Activated CD4-positive, alpha-beta T cell treated with anti-CD3 and anti-CD28 coated beads, Interleukin-2, amount 50 U/mL, for 48 hours (primary cell): ENCODE measurements around the gene OSMR.
"Not testable (repeated sequence)": the region's sequence is repeated elsewhere in the genome, so short reads cannot be mapped to it uniquely, and the experiment has no call there.

Experiments
- DNase-seq, 2 experiments: peaks; one replicate each; pipeline ENCODE4 v3.0.0-alpha.2; 2020

The OSMR gene

DNA sequence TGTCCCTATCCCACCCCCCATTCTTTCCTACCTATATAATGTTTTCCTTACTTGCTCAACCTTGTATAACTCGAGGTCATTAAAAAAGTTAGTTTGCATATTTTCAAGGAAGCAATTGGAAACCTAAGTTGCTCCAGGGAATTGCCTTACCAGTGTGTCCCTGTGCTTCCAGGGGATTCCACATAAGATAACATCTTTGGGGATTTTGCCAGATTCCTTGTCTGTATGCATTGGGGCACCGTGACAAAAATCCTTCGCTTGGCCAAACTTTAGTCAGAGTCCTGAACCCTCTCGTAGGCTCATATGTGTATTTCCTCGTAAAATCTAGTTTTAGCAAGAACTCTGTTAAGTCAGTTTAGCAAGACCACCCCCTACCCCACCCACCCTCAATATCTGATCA is 14.7 kb upstream of the OSMR start:
- DNase-seq, result no peak

DNA sequence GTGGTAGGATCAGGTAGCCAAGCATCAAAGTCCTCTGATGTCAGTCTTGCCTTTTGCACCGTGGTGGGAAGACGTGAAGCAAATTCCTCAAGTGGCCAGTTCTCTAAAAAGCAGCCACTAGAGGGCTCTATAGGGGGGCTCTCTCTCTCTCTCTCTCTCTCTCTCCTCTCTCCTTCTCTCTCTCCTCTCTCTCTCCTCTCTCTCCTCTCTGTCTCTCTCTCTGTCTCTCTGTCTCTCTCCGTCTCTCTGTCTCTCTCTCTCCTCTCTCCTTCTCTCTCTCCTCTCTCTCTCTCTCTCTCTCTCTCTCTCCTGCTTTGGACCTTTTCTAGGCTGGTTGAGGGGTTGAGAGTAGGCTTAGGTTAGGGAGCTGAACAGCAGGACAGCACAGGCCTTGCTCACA is 13.9 kb upstream of the OSMR start:
- peak in 1 of 2 experiments; percentile 13 for DNase-seq

DNA sequence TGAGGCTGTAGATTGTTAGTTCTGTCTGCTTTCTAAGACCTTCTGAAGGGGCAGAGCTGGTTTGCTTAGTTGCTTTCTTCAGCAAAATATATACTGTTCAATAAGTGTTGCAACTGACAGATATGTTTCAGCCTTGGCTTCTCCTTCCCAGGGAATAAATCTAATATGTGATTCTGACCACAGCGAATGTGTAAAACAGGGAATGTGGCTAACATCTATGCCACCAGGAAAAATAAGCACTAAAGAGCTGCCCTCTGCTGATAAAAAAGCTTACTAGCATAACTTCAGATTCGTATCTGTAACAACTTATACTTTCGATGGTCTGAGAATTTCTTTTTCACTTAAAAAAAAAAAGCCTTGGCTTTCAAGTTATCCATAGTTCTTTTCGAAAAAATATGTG is 13.0 kb upstream of the OSMR start:
- DNase-seq, result no peak

- DNase-seq, result no peak
These were observed 9.9 kb upstream of the OSMR start for GRCh38 chr5:38835887-38836286.

- no peak for DNase-seq
These were observed 8.4 kb upstream of the OSMR start for GRCh38 chr5:38837416-38837815.

DNA sequence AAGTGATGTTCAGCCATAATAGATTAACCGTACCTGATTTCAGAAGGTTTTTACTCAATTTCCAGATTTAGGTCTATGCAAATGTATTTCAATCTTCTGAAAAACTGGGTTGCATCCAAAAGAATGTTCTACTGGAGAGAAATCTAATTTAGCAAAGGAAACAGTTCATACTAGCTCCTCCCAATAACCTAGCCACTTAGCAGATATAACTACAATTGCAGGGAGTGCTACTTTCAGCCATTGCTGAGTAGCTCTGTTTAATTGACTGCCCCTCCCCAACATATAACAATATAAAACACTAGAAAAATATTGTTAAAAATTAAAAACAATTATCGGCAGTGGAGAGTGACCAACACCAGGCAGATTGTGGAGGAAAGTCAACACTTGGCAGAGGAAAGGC is 7.9 kb upstream of the OSMR start:
- no peak for DNase-seq

- DNase-seq, result no peak
These were observed 2.1 kb upstream of the OSMR start for GRCh38 chr5:38843665-38844064.

GRCh38 chr5:38846379-38847011 is 683 bp downstream of the OSMR start:
- no peak for DNase-seq

DNA sequence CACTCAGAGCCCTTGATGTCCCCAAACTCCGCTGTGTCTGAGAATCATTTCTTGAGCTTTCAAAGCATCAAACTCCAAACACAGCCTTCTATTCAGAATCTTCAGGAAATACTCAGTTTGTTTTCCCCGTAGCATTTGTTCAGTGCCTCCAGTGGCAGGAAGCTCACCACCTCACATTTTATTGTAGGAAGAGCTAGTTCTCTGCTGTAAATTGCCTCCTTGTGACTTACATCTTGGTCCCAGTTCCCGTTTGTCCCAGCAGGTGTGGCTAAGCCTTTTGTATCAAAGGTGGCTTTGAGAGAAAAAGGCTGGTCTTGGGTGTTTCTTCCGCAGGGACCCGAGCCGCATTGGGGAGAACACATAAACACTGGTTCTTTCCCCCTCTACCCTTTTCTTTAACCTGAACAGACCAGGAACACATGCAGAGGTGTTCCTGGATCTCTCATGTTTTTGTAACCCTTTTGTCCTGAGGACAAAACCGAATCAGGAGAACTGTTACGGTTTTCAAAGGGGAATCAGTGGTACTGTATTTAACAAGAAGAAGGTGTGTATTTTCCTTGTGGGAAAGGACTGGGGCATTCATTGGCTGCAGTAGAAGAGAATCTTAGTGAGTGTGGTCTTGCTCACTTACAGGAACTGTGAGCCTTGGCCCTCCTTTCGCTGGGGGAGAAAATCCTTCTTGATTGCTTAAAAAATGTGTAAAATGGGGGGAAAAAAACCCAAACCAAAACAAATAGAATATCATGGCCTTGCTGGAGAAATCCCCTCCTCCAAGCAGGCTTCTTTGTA is 1.9 kb downstream of the OSMR start:
- no peak for DNase-seq

DNA sequence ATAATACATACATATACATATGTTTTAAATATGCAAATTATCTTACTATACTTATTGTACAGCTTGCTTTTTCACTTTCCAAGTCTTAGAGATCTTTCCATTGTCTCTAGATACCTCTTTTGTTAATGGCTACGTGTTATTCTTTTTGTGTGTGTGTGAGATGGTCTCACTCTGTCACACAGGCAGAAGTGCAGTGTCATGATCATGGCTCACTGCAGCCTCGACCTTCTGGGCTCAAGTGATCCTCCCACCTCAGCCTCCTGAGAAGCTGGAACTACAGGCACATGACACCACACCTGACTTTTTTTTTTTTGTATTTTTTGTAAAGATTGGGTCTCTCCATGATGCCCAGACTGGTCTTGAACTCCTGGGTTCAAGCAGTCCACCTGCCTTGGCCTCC is 2.8 kb downstream of the OSMR start:
- DNase-seq, result no peak

DNA sequence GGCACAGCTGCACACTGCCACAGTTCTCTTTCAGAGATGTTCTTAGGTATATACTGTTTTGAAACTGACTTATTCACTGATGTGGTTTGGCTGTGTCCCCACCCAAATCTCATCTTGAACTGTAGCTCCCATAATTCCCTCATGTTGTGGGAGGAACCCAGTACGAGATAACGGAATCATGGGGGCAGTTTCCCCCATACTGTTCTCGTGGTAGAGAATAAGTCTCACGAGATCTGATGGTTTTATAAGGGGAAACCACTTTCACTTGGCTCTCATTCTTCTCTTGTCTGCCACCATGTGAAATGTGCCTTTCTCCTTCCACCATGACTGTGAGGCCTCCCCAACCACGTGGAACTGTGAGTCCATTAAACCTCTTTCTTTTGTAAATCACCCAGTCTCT is 5.8 kb downstream of the OSMR start:
- not testable (repeated sequence) for DNase-seq

DNA sequence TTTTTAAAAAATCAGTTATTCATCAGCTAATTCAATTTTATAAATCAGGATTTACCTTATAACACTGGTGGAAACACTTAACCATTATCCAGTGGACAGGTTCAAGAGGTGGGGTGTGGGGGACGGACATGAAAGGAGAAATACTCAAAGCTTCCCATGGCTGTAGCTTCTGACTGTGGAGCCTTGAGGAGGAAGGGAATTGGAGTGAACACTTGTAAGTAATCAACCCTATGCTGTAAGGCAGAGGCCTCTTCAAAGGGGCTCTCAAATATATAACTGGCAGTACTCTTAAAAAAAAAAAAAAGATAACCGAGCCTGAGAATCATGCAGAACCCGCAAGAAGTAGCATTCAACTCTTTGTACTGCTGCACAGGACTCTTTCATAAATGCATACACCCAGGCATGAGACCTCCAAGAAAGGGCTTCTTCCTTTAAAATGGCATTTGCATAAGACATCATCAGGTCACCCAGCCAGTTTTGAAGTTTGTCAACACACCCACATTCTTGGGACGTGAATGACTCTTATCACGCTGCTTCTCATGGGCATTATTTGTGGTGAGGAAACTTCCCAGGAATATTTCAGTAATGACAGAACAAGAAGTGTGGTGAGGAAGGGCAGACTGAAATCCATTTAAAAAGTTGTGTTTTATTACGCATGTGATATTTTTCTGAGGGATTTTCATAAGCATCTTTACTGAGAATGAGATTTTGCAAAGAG is 8.1 kb downstream of the OSMR start:
- DNase-seq, result no peak

GRCh38 chr5:38854907-38855306 is 9.1 kb downstream of the OSMR start:
- DNase-seq, result no peak

- DNase-seq, result no peak
These were observed 10.8 kb downstream of the OSMR start for GRCh38 chr5:38856660-38857059.

- no peak for DNase-seq
These were observed 13.0 kb downstream of the OSMR start for GRCh38 chr5:38858839-38859238.

DNA sequence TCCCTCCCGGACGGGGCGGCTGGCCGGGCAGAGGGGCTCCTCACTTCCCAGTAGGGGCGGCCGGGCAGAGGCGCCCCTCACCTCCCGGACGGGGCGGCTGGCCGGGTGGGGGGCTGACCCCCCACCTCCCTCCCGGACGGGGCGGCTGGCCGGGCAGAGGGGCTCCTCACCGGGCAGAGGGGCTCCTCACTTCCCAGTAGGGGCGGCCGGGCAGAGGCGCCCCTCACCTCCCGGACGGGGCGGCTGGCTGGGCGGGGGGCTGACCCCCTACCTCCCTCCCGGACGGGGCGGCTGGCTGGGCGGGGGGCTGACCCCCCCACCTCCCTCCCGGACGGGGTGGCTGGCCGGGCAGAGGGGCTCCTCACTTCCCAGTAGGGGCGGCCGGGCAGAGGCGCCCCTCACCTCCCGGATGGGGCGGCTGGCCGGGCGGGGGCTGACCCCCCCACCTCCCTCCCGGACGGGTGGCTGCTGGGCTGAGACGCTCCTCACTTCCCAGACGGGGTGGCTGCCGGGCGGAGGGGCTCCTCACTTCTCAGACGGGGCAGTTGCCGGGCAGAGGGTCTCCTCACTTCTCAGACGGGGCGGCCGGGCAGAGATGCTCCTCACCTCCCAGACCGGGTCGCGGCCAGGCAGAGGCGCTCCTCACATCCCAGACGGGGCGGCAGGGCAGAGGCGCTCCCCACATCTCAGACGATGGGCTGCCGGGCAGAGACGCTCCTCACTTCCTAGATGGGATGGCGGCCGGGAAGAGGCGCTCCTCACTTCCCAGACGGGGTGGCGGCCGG is 16.4 kb downstream of the OSMR start:
- not testable (repeated sequence) for DNase-seq

GRCh38 chr5:38866362-38867031 is 20.7 kb downstream of the OSMR start:
- no peak for DNase-seq

DNA sequence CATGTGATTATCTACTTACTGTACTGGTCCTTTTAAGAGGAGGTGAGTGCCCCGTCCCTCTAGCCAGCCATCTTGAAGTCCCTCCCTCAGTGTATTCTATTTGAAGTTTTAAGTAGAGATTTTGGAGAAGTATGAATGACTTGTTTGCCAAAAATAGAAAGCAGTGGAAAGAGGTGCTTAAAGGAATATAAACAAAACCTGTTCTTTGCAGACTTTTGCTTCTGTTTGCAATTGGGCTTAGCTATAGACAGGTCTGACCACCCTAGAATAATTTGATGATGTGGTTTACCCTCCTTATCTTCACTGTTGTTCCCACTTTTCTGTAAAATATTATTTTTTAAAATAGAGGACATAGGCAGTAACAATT is 21.2 kb downstream of the OSMR start:
- DNase-seq, result no peak

DNA sequence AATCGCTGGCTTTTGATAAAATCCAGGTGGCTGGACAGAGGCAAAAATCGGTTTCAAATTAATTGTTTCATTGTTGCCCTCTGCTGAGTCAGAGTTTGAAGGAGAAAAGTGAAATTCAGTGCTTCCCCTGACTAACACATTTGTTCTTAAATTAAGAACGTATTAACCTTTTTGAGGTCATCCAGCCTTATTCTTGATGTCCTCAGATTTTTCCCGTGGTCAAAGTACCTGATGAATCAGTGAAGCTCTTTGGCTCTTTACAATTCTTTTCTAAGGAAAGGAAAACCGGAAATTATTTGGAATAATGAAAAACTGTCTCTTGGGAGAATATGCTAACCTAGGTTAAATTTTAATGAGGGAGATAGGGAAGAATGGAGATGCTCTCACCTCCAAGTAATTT is 21.6 kb downstream of the OSMR start:
- DNase-seq, result no peak

DNA sequence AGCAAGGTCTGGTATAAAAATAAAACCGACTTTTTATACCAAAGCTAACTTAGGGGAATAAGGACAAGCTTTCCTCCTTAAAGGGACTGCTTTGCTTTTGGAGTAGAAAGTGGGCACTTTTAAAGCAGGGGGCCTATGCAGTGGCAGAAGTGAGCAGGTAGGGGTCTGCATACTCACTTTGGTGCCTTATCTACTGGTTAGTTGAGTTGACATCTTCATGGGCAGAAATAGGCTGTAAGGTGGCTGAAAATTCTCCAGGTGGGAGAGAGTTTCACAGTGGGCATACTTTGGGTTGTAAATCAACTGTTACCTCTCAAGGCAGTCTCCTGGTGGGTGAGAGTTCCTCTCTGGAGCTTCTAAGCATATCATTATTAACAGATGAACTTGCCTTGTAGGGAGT is 24.8 kb downstream of the OSMR start:
- DNase-seq, result no peak

DNA sequence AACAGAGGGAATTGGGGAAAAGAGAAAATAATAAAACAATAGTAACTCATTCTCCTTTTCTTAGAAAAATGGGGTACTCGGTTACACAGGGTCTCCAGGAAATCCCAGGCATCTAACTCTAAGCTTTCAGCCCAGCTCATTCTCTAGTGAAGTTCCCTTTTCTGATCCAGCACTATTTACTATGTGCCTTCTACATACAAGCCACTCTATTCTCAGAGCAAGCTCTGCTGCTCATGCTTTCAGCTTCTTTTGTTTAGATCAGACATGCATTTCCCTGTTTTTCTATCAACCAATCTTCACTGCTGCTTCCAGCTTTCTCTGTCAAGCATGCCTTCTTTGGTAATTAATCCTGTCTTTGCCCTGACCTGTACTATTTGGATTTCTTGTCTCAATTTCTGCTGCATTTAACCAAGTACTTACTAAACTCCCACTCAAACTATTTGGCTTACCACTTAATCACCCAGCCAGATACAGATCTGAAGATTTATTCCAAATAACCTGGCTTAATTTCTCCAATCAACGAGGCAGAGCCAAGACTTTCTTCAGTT is 25.3 kb downstream of the OSMR start:
- no peak for DNase-seq

DNA sequence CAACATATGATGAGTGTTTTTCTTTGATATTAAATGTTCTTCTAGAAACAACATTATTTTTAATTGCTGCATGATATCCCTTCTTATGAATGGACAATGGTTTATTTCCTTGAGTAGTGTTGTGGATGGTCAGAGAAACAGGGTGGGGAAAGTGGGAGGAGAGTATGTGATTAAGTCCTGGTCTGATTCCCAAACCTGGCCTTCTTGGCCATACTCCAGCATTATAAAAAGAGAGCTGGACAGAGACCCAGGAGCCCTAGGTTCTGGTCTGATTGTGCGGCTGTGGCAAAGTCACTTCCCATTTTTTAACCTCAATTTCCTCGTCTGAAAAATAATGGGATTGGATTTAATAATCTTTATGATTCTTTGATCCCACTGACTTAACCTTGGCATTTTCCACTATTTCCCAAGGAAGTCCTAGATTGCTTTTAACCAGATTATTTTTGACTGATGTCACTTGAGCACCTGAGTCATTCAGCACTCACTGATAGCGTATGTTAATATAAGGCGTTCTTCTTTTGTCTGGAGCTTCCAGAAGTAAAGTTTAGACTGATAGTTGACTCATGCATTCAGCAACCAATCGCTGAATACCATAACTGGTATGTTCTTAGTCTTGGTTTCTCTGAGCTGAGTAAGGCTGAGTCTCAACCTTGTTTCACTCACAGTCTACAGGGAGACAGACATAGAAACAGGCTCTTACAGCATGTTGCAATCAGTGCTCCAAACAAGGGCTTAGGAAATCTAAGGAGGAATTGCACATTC is 26.2 kb downstream of the OSMR start:
- no peak for DNase-seq
